AG04449 (cell line): Measurements from ENCODE around the gene CX3CL1.

ENCODE experiments used
- CTCF ChIA-PET: fragments of 350-600 bp; formaldehyde crosslinking; extraction: SDS; loops from one replicate; lab custom pipeline; 2021; ENCODE audit warnings: antibody characterized with exemption; lab: Yijun Ruan, JAX
- POLR2A ChIA-PET: fragments of 400-600, 350-600 bp; formaldehyde crosslinking; extraction: SDS; loops from one replicate; lab custom pipeline; 2020; ENCODE audit warnings: antibody characterized with exemption, inconsistent platforms; lab: Yijun Ruan, JAX
- DNase-seq: peaks from one replicate; pipeline ENCODE4 v3.0.0-alpha.2; 2010; ENCODE audit warnings: low read depth, low spot score
- H3K4me3 ChIP-seq: 2 replicates; pipeline ENCODE4 v1.5.1; 2011; ENCODE audit warnings: low read depth, mild to moderate bottlenecking, control low read depth, low read length
- CTCF ChIP-seq: IDR thresholded peaks from one replicate; pipeline ENCODE4 v1.5.1; 2011; ENCODE audit warnings: mild to moderate bottlenecking, moderate library complexity, low read length, control low read depth, inconsistent platforms; ENCODE audit not compliant: insufficient read depth; ENCODE audit errors: missing control alignments

The CX3CL1 gene

GRCh38 chr16:57380671-57381462 lies 8.6 kb downstream of the CX3CL1 start:
- H3K4me3 ChIP-seq = no peak overlapping the region
- CTCF ChIA-PET = interaction anchor here (1.4 to 3.2 kb wide), 4 partner anchors 8 to 288 kb away, joined by 3 to 9 read pairs (median 3); partner anchors contain the start of gene CX3CL1
- TF ChIP-seq CTCF = no peak
- POLR2A ChIA-PET = no interaction called here
- no peak for DNase-seq

- TF ChIP-seq CTCF = no peak
- ChIA-PET CTCF (interaction anchor here (1.4 to 3.2 kb wide), 4 partner anchors 9 to 289 kb away, joined by 3 to 9 read pairs (median 3); partner anchors contain the start of gene CX3CL1), POLR2A (no interaction called here)
- no peak for DNase-seq
- no peak overlapping the region for H3K4me3 ChIP-seq
These were observed 9.7 kb downstream of the CX3CL1 start for GRCh38 chr16:57381791-57382534.

DNA sequence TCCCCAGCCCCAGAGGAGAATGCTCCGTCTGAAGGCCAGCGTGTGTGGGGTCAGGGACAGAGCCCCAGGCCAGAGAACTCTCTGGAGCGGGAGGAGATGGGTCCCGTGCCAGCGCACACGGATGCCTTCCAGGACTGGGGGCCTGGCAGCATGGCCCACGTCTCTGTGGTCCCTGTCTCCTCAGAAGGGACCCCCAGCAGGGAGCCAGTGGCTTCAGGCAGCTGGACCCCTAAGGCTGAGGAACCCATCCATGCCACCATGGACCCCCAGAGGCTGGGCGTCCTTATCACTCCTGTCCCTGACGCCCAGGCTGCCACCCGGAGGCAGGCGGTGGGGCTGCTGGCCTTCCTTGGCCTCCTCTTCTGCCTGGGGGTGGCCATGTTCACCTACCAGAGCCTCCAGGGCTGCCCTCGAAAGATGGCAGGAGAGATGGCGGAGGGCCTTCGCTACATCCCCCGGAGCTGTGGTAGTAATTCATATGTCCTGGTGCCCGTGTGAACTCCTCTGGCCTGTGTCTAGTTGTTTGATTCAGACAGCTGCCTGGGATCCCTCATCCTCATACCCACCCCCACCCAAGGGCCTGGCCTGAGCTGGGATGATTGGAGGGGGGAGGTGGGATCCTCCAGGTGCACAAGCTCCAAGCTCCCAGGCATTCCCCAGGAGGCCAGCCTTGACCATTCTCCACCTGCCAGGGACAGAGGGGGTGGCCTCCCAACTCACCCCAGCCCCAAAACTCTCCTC lies 10.4 kb downstream of the CX3CL1 start:
- POLR2A ChIA-PET = no interaction called here
- no peak overlapping the region for H3K4me3 ChIP-seq
- no peak for TF ChIP-seq CTCF
- CTCF ChIA-PET = no interaction called here
- no peak for DNase-seq

DNA sequence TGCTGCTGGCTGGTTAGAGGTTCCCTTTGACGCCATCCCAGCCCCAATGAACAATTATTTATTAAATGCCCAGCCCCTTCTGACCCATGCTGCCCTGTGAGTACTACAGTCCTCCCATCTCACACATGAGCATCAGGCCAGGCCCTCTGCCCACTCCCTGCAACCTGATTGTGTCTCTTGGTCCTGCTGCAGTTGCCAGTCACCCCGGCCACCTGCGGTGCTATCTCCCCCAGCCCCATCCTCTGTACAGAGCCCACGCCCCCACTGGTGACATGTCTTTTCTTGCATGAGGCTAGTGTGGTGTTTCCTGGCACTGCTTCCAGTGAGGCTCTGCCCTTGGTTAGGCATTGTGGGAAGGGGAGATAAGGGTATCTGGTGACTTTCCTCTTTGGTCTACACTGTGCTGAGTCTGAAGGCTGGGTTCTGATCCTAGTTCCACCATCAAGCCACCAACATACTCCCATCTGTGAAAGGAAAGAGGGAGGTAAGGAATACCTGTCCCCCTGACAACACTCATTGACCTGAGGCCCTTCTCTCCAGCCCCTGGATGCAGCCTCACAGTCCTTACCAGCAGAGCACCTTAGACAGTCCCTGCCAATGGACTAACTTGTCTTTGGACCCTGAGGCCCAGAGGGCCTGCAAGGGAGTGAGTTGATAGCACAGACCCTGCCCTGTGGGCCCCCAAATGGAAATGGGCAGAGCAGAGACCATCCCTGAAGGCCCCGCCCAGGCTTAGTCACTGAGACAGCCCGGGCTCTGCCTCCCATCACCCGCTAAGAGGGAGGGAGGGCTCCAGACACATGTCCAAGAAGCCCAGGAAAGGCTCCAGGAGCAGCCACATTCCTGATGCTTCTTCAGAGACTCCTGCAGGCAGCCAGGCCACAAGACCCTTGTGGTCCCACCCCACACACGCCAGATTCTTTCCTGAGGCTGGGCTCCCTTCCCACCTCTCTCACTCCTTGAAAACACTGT lies 11.3 kb downstream of the CX3CL1 start:
- POLR2A ChIA-PET = no interaction called here
- H3K4me3 ChIP-seq = no peak overlapping the region
- no peak for TF ChIP-seq CTCF
- CTCF ChIA-PET = no interaction called here
- DNase-seq = no peak

DNA sequence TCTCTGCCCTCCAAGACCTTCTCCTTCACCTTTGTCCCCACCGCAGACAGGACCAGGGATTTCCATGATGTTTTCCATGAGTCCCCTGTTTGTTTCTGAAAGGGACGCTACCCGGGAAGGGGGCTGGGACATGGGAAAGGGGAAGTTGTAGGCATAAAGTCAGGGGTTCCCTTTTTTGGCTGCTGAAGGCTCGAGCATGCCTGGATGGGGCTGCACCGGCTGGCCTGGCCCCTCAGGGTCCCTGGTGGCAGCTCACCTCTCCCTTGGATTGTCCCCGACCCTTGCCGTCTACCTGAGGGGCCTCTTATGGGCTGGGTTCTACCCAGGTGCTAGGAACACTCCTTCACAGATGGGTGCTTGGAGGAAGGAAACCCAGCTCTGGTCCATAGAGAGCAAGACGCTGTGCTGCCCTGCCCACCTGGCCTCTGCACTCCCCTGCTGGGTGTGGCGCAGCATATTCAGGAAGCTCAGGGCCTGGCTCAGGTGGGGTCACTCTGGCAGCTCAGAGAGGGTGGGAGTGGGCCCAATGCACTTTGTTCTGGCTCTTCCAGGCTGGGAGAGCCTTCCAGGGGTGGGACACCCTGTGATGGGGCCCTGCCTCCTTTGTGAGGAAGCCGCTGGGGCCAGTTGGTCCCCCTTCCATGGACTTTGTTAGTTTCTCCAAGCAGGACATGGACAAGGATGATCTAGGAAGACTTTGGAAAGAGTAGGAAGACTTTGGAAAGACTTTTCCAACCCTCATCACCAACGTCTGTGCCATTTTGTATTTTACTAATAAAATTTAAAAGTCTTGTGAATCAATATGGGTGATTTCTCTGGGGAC lies 12.2 kb downstream of the CX3CL1 start:
- ChIA-PET CTCF (interaction anchor here (0.7 to 3.4 kb wide), 2 partner anchors 32 to 34 kb away, joined by 5 to 16 read pairs; no protein-coding TSS in a partner anchor), POLR2A (no interaction called here)
- DNase-seq = no peak
- TF ChIP-seq CTCF = no peak
- no peak overlapping the region for H3K4me3 ChIP-seq
